MV-4-11 (cell line): ENCODE data around the gene PHRF1.

Experiments
- DNase-seq: peaks from one replicate; lab custom pipeline; 2025; lab: John Stamatoyannopoulos, UW

PHRF1 gene

GRCh38 chr11:575996-576768, at the start of gene PHRF1:
Gene PHRF1 (plus strand): TSS chr11:576470. CDS start chr11:581513, 5,043 bp downstream.
- DNase-seq = peak; percentile 87

GRCh38 chr11:528166-528814, 48.0 kb upstream of the PHRF1 start:
- no peak for DNase-seq

GRCh38 chr11:528815-529727, 47.2 kb upstream of the PHRF1 start:
- DNase-seq = no peak

GRCh38 chr11:529728-530411, 46.4 kb upstream of the PHRF1 start:
- DNase-seq = no peak

- DNase-seq = no peak
These were observed 45.1 kb upstream of the PHRF1 start for GRCh38 chr11:530960-531831.

- DNase-seq = no peak
These were observed 44.2 kb upstream of the PHRF1 start for GRCh38 chr11:531919-532526.

- DNase-seq = no peak
These were observed 43.7 kb upstream of the PHRF1 start for GRCh38 chr11:532527-532985.

GRCh38 chr11:532986-533585, 43.2 kb upstream of the PHRF1 start:
- DNase-seq = no peak

GRCh38 chr11:533586-534395, 42.5 kb upstream of the PHRF1 start:
- DNase-seq = no peak

GRCh38 chr11:534396-535209, 41.7 kb upstream of the PHRF1 start:
- peak; percentile 21 for DNase-seq

- DNase-seq = no peak
These were observed 41.1 kb upstream of the PHRF1 start for GRCh38 chr11:535210-535518.

- DNase-seq = peak; percentile 90
These were observed 40.5 kb upstream of the PHRF1 start, which contains the start of gene HRAS for GRCh38 chr11:535519-536454. Gene HRAS (minus strand): TSS chr11:535576.

- DNase-seq = peak; percentile 94
These were observed 39.2 kb upstream of the PHRF1 start, which contains the start of gene LRRC56 for GRCh38 chr11:536841-537621. Gene LRRC56 (plus strand): TSS chr11:537527. CDS start chr11:540685, 3,158 bp downstream.

GRCh38 chr11:537622-538430, 38.4 kb upstream of the PHRF1 start:
- no peak for DNase-seq

- DNase-seq = no peak
These were observed 37.7 kb upstream of the PHRF1 start for GRCh38 chr11:538431-539051.
